ENCODE data around the gene TSEN54. TPM values are rescaled to one million over a fixed set of nuclear protein-coding genes. Genes with fewer than 3 reads are reported as not detected.

TSEN54 gene
- total RNA-seq, 1 experiment from 2014 or later = 53.3 TPM

GRCh38 chr17:75501378-75502071 lies 14.8 kb upstream of the TSEN54 start:
- in situ Hi-C loops (cut with HindIII; ENCODE audit: low pct_unique_long_range_greater_than_20kb, low sequenced_read_pairs) = no loop called here

GRCh38 chr17:75502072-75502720 lies 14.1 kb upstream of the TSEN54 start:
- DNase-seq (ENCODE audit: low read depth) = no peak
- in situ Hi-C loops (cut with HindIII; ENCODE audit: low pct_unique_long_range_greater_than_20kb, low sequenced_read_pairs) = no loop called here

More at GRCh38 chr17:75501378-75502071, 14.8 kb upstream of the TSEN54 start:
- DNase-seq (ENCODE audit: low read depth) = no peak

GRCh38 chr17:75502721-75503329 lies 13.5 kb upstream of the TSEN54 start:
- DNase-seq (ENCODE audit: low read depth) = no peak
- in situ Hi-C loops (cut with HindIII; ENCODE audit: low pct_unique_long_range_greater_than_20kb, low sequenced_read_pairs) = no loop called here

- in situ Hi-C loops (cut with HindIII; ENCODE audit: low pct_unique_long_range_greater_than_20kb, low sequenced_read_pairs) = no loop called here
- no peak for DNase-seq (ENCODE audit: low read depth)
Observed at GRCh38 chr17:75503337-75503950, 12.9 kb upstream of the TSEN54 start.

- in situ Hi-C loops (cut with HindIII; ENCODE audit: low pct_unique_long_range_greater_than_20kb, low sequenced_read_pairs) = no loop called here
- DNase-seq (ENCODE audit: low read depth) = no peak
Observed at GRCh38 chr17:75503976-75504346, 12.4 kb upstream of the TSEN54 start.

GRCh38 chr17:75504347-75505151 lies 11.8 kb upstream of the TSEN54 start:
- in situ Hi-C loops (cut with HindIII; ENCODE audit: low pct_unique_long_range_greater_than_20kb, low sequenced_read_pairs) = no loop called here
- peak; percentile 32 for DNase-seq (ENCODE audit: low read depth)

- DNase-seq (ENCODE audit: low read depth) = no peak
- in situ Hi-C loops (cut with HindIII; ENCODE audit: low pct_unique_long_range_greater_than_20kb, low sequenced_read_pairs) = no loop called here
Observed at GRCh38 chr17:75505152-75505409, 11.2 kb upstream of the TSEN54 start.

- in situ Hi-C loops (cut with HindIII; ENCODE audit: low pct_unique_long_range_greater_than_20kb, low sequenced_read_pairs) = no loop called here
- DNase-seq (ENCODE audit: low read depth) = no peak
Observed at GRCh38 chr17:75505640-75506039, 10.7 kb upstream of the TSEN54 start.

- in situ Hi-C loops (cut with HindIII; ENCODE audit: low pct_unique_long_range_greater_than_20kb, low sequenced_read_pairs) = no loop called here
- no peak for DNase-seq (ENCODE audit: low read depth)
Observed at GRCh38 chr17:75506134-75506533, 10.2 kb upstream of the TSEN54 start.

- in situ Hi-C loops (cut with HindIII; ENCODE audit: low pct_unique_long_range_greater_than_20kb, low sequenced_read_pairs) = no loop called here
- no peak for DNase-seq (ENCODE audit: low read depth)
Observed at GRCh38 chr17:75506888-75507287, 9.4 kb upstream of the TSEN54 start.

- in situ Hi-C loops (cut with HindIII; ENCODE audit: low pct_unique_long_range_greater_than_20kb, low sequenced_read_pairs) = no loop called here
- no peak for DNase-seq (ENCODE audit: low read depth)
Observed at GRCh38 chr17:75507733-75508719, 8.3 kb upstream of the TSEN54 start.

GRCh38 chr17:75508931-75509361 lies 7.4 kb upstream of the TSEN54 start:
- in situ Hi-C loops (cut with HindIII; ENCODE audit: low pct_unique_long_range_greater_than_20kb, low sequenced_read_pairs) = no loop called here

GRCh38 chr17:75509528-75510258 lies 6.6 kb upstream of the TSEN54 start:
- no peak for DNase-seq (ENCODE audit: low read depth)
- in situ Hi-C loops (cut with HindIII; ENCODE audit: low pct_unique_long_range_greater_than_20kb, low sequenced_read_pairs) = no loop called here

More at GRCh38 chr17:75508931-75509361, 7.4 kb upstream of the TSEN54 start:
- DNase-seq (ENCODE audit: low read depth) = no peak

- in situ Hi-C loops (cut with HindIII; ENCODE audit: low pct_unique_long_range_greater_than_20kb, low sequenced_read_pairs) = no loop called here
- DNase-seq (ENCODE audit: low read depth) = no peak
Observed at GRCh38 chr17:75511270-75511609, 5.1 kb upstream of the TSEN54 start.

GRCh38 chr17:75511610-75512575 lies 4.4 kb upstream of the TSEN54 start:
- peak; percentile 64 for DNase-seq (ENCODE audit: low read depth)
- in situ Hi-C loops (cut with HindIII; ENCODE audit: low pct_unique_long_range_greater_than_20kb, low sequenced_read_pairs) = no loop called here
